NCI-H82 treated with DMSO at 0.1 percent for 48 hours (cell line): ENCODE data around the gene SPATA2.
"Not testable (repeated sequence)": the region's sequence is repeated elsewhere in the genome, so short reads cannot be mapped to it uniquely, and the experiment has no call there.

Source experiments
- DNase-seq: peaks from one replicate; lab custom pipeline; 2025; ENCODE audit not compliant: unreplicated experiment; lab: John Stamatoyannopoulos, UW

The SPATA2 gene

DNA sequence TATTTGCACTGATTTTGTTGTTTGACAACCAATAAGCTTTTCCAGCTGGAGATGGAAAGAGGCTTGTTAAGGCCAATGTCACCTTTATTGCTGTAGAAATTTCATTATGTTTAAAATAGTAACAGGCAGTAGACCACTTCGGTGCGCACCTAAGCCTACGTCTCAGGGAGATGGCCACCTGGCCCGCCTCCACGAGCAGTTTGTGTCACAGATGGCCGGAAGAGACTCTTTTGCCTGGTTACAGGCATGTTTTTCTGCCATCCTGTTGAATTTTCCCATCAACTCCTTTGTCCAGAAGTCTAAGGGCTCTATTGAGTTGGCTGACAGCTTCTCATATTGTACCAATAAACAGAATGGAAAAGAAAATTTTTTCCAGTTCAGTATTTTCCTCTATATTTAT, 51.7 kb downstream of the SPATA2 start:
- DNase-seq, result no peak

- no peak for DNase-seq
Measured at GRCh38 chr20:49862607-49863200, 52.6 kb downstream of the SPATA2 start.

GRCh38 chr20:49861232-49861631, 54.1 kb downstream of the SPATA2 start:
- DNase-seq, result not testable (repeated sequence)

GRCh38 chr20:49859807-49860206, 55.5 kb downstream of the SPATA2 start:
- DNase-seq, result no peak

DNA sequence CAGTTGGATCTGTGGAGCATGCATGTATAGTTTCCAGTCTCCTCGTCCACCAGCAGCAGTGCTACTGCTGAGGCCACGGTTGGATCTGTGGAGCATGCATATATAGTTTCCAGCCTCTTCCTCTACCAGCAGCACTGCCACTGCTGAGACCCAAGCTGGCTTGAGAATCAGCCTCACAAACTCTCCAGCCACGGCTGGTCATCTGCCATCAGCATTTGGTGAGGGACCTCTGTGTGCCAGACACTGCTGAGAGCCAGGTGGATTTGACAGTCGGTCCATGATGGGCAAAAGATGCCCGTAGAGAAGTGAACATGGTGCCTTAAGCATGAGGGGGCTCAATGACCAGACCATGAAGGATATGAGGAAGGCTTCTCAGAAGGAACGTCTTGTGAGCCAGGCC, 56.3 kb downstream of the SPATA2 start:
- no peak for DNase-seq

GRCh38 chr20:49858076-49858585, 57.2 kb downstream of the SPATA2 start:
- DNase-seq, result no peak

DNA sequence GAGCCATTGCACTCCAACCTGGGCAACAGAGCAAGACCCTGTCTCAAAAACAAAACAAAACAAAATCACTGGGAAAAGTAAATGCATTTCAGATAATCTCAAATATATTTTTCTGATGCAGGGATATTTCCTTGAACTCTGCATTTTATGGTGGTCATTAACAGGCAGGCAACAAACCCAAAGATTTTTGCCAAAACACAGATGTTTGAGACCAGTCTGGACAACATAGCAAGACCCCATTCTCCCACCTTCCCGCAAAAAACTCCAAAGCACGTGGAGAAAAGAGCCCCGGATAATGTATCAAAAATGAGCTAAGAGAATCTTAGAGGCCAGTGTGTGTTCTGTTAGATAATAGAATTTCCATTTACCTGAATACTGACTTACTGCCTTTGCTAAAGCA, 58.4 kb downstream of the SPATA2 start:
- DNase-seq, result no peak

GRCh38 chr20:49854190-49854875, 61.0 kb downstream of the SPATA2 start:
- no peak for DNase-seq

DNA sequence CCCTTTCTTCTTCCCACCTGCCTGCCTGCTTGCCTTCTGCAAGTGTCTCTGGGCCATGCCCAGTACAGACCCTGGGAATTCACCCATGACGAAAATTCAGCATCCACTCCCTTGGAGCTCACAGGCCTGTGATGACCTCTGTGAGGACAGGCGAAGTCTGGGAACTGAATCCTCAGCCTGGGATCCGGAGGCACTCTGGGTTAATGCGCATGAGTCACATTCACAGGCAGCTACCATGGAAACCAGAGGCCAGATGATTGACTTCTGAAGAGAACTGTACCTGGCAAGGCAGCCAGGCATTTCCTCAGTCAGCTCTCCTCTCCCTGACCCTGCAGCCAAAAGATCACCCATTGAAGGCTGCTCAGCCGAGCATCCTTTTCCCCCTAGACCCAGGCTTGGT, 61.7 kb downstream of the SPATA2 start:
- no peak for DNase-seq
